ENCODE results near the gene LRRIQ4.

- TF ChIP-seq CTCF (IDR thresholded peaks at IDR 0.05 in 4 of 5, conservative IDR thresholded peaks at IDR 0.05 in 1 of 5) (no peak), POLR2A (IDR thresholded peaks at IDR 0.05) (no peak)
Observed at GRCh38 chr3:169777822-169778221, 34.8 kb upstream of the LRRIQ4 start.
